HepG2 (cell line): ENCODE results near the gene MRNIP. TPM values are rescaled to one million over a fixed set of nuclear protein-coding genes. Genes with fewer than 3 reads are reported as not detected.

Experiments
- ATF7-NPFF ChIP-seq: sonication (generic); formaldehyde crosslinking; IDR thresholded peaks from 2 replicates; pipeline ENCODE4 v1.8.1; 2023; ENCODE audit warnings: mild to moderate bottlenecking, low read depth, missing genetic modification reagents, moderate library complexity
- IKZF4 ChIP-seq: sonication (generic); formaldehyde crosslinking; IDR thresholded peaks from 2 replicates; pipeline ENCODE4 v1.5.1; 2020; ENCODE audit warnings: borderline replicate concordance, mild to moderate bottlenecking, low read depth, missing genetic modification reagents; ENCODE audit errors: not compliant biosample characterization
- SSRP1 ChIP-seq: IDR thresholded peaks from 2 replicates; pipeline ENCODE4 v1.6.1; 2016; ENCODE audit warnings: control low read depth
- ZBTB40 ChIP-seq, 2 experiments: fragments of 450-650 bp in 1 of 2; sonication (generic) in 1 of 2; formaldehyde crosslinking in 1 of 2; IDR thresholded peaks; 2 replicates each; pipeline versions ENCODE4 v1.6.1 to v1.8.0; 2016 to 2022; ENCODE audit warnings: antibody characterized with exemption in 1 of 2, mild to moderate bottlenecking in 1 of 2, missing genetic modification reagents in 1 of 2
- ZKSCAN1 ChIP-seq: fragments of 150-350 bp; IDR thresholded peaks from 2 replicates; pipeline ENCODE4 v1.6.1; 2014; ENCODE audit warnings: low read length
- ZMYM2 ChIP-seq: sonication (generic); formaldehyde crosslinking; IDR thresholded peaks from 2 replicates; pipeline ENCODE4 v1.8.0; 2022; ENCODE audit warnings: mild to moderate bottlenecking, missing genetic modification reagents
- ZSCAN29 ChIP-seq: sonication (generic); formaldehyde crosslinking; conservative IDR thresholded peaks from 2 replicates; pipeline ENCODE4 v1.4.0; 2020; ENCODE audit warnings: mild to moderate bottlenecking, missing genetic modification reagents
- polyA plus RNA-seq, 8 experiments: library from polyadenylated mRNA; depleted of rRNA in 3 of 8; stranded (reverse) in 7 of 8; unstranded in 1 of 8; fragments of >200 nt; fragmentation: Illumina TruSeq in 4 of 8; extraction: Trizol in 4 of 8; gene quantifications; 2 replicates each; pipeline versions ENCODE4 v1.2.1 to v1.2.3, GENCODE V29; 2011 to 2016; ENCODE audit warnings: low read depth in 4 of 8, missing spikeins in 1 of 8, mixed read lengths in 1 of 8; ENCODE audit not compliant: insufficient read depth in 1 of 8
- total RNA-seq, 5 experiments: library from RNA; depleted of rRNA; stranded (reverse); fragments of >200 nt; fragmentation: Illumina TruSeq; extraction: Trizol; gene quantifications; 2 replicates each; pipeline ENCODE4 v1.2.3, GENCODE V29; 2016; ENCODE audit warnings: low read depth in 1 of 5
- TF ChIP-seq, protein P1 (sequence below): sonication (generic); formaldehyde crosslinking; IDR thresholded peaks from 2 replicates; pipeline ENCODE4 v1.4.0; 2020; ENCODE audit warnings: mild to moderate bottlenecking, missing genetic modification reagents

The MRNIP gene
- total and polyA plus RNA-seq, 2 of the 13 experiments (the other 11 are each of a cell fraction or from before 2014, with no cell fraction given) = 15.5 to 34.1 TPM

DNA sequence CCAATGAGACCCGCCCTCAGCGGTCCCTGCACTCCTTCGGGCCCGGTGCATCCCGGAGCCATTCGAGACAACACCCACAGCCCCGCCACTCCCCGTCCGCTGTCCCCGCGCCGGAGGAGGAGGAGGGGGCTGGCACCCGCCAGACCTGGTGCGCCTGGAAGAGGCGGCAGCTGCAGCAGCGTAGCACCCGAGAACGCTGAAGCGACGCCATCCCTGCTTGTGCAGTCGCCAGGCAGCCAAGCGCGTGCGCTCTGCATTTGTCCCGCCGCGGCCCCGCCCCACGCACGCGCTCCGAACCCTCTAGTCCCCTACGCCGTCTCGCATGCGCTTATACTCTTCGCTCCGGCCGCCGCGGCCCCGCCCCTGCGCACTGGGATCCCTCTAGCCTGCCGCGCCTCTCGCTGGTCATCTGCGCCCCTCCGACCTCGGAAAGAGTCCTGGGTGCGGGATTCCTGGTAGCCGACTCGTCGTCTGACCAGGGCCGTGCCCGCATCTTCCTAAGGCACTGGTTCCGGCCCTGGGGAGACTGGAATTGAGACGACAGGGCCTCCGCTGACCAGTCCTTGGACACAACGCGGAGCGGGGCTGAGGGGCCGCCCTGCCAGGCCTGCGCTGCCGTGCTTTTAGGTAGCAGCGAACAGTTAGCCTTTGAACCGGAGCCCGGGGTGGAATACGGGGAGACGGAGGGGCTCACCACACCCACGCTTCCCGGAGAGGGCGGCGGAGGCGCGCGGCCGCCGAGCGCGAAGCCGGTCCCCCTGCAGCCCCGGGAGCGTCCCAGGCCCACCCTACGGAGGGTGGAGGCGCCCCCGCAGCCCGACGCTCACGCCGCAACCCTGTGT, at the start of gene MRNIP (continued):
- TF ChIP-seq ZSCAN29 (CRISPR knock-in tag) = peak; percentile 68; the same call in 1 of the 2 replicates
- TF ChIP-seq ZMYM2 = peak; percentile 23; the same call in 1 of the 2 replicates
- TF ChIP-seq, protein P1, sequence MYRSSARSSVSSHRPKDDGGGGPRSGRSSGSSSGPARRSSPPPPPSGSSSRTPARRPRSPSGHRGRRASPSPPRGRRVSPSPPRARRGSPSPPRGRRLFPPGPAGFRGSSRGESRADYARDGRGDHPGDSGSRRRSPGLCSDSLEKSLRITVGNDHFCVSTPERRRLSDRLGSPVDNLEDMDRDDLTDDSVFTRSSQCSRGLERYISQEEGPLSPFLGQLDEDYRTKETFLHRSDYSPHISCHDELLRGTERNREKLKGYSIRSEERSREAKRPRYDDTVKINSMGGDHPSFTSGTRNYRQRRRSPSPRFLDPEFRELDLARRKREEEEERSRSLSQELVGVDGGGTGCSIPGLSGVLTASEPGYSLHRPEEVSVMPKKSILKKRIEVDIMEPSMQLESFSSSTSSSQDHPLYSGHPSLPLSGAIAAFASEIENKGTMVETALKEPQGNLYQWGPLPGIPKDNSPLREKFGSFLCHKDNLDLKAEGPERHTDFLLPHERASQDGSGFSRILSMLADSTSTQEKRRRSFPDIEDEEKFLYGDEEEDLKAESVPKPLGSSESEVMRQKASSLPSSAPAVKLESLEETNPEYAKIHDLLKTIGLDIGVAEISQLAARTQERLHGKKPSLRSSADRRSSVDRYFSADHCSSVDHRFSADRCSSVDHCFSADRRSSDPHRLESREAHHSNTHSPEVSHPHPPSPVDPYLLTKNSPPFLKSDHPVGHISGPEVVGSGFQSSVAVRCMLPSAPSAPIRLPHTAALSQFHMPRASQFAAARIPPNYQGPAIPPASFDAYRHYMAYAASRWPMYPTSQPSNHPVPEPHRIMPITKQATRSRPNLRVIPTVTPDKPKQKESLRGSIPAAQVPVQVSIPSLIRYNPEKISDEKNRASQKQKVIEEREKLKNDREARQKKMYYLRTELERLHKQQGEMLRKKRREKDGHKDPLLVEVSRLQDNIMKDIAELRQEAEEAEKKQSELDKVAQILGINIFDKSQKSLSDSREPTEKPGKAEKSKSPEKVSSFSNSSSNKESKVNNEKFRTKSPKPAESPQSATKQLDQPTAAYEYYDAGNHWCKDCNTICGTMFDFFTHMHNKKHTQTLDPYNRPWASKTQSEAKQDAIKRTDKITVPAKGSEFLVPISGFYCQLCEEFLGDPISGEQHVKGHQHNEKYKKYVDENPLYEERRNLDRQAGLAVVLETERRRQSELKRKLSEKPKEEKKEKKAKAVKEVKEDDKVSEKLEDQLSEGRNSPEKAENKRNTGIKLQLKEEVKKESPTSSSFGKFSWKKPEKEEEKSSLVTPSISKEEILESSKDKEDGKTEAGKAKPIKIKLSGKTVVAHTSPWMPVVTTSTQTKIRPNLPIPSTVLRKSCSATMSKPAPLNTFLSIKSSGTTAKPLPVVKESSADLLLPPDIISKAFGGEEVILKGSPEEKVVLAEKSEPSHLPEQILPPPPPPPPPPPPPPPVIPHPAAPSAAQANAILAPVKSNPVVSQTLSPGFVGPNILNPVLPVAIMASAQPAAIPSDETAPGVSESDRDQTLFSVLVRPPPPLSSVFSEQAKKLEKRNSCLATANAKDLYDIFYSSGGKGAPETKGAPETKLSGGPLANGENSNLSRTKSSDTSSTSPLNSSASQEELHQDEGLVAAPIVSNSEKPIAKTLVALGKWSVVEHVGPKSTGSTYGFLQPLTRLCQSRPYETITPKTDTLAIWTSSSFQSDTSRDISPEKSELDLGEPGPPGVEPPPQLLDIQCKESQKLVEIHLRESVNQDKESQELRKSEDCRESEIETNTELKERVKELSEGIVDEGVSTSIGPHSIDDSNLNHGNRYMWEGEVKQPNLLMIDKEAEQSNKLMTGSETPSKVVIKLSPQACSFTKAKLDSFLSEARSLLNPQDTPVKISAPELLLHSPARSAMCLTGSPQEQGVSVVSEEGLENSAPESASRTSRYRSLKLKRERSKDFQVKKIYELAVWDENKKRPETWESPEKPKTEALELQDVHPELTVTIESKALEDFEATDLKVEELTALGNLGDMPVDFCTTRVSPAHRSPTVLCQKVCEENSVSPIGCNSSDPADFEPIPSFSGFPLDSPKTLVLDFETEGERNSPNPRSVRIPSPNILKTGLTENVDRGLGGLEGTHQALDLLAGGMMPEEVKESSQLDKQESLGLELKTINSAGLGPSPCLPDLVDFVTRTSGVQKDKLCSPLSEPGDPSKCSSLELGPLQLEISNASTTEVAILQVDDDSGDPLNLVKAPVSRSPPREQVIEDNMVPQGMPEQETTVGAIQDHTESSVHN (CRISPR knock-in tag) = no peak
- TF ChIP-seq IKZF4 (CRISPR knock-in tag) = no peak
- TF ChIP-seq ATF7-NPFF (CRISPR knock-in tag) = peak; percentile 78
- no peak for TF ChIP-seq ZBTB40 (IDR thresholded peaks at IDR 0.05)
- TF ChIP-seq ZBTB40 (CRISPR knock-in tag; IDR thresholded peaks at IDR 0.05) = peak; percentile 76
- no peak for TF ChIP-seq SSRP1 (CRISPR knock-in tag)
- no peak for TF ChIP-seq ZKSCAN1
